ENCODE results near the gene SSTR4. TPM values are rescaled to one million over a fixed set of nuclear protein-coding genes. Genes with fewer than 3 reads are reported as not detected.

SSTR4 gene
- total RNA-seq, 1 donor = not detected

Other genes starting within 250 kb of the SSTR4 start
- gene THBD, start 14.4 kb downstream of the SSTR4 start, total RNA-seq = 82.1 TPM
- gene CD93, start 51.0 kb downstream of the SSTR4 start, total RNA-seq = 85.5 TPM